ENCODE measurements around the gene CCDC97.
A peak's percentile ranks its signal among the peaks of the same experiment; 100 is the strongest.

The CCDC97 gene

DNA sequence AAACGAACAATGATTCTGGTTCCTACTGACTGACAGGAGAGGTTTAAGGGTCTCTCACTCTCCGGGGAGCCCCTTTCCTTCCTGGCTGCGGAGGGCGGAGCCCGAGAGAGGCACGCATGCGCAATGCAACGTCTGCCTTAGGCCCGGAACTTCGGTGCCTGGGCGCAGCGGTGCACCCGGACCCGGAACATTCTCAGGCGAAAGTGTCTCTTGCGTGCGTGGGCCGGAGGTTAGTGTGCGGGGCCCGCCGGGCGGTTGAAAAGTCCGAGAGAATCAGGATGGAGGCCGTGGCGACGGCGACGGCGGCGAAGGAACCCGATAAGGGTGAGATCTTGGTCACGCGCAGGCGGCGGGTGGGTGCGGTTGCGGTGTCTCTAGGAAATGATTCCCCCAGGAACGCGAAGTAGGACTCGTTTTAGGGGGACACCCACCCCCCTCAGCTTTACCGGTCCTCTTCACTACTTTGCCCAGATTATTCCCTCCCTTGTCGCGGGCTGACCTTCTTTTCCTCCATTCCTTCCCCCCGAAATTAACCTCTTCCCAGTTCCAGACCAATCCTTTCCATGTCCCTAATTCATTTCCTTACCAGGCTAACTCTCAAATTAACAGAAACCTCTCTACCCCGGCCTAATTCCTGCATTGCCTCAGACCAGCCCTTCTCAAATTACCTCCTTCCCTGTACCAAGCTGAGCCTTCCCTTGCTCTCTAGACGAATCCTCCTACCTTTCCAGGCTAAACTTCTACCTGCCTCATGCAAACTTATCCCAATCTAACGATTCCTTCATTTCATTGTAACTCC, at the start of gene CCDC97:
Gene CCDC97, plus strand, starts transcription at position 140 of the 799 bp plus-strand sequence. Its CDS starts 139 bp downstream, at position 279.
- TF ChIP-seq, protein P1, sequence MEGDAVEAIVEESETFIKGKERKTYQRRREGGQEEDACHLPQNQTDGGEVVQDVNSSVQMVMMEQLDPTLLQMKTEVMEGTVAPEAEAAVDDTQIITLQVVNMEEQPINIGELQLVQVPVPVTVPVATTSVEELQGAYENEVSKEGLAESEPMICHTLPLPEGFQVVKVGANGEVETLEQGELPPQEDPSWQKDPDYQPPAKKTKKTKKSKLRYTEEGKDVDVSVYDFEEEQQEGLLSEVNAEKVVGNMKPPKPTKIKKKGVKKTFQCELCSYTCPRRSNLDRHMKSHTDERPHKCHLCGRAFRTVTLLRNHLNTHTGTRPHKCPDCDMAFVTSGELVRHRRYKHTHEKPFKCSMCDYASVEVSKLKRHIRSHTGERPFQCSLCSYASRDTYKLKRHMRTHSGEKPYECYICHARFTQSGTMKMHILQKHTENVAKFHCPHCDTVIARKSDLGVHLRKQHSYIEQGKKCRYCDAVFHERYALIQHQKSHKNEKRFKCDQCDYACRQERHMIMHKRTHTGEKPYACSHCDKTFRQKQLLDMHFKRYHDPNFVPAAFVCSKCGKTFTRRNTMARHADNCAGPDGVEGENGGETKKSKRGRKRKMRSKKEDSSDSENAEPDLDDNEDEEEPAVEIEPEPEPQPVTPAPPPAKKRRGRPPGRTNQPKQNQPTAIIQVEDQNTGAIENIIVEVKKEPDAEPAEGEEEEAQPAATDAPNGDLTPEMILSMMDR (IDR thresholded peaks at IDR 0.05): no peak
- H3K27ac Mint-ChIP-seq: peak within 1 kb of the TSS; percentile 95
- peaks cover 6% of the 10 kb centered on the region for H3K27me3 Mint-ChIP-seq (ENCODE audit: low read depth, poor library complexity)
- no peaks in the 10 kb centered on the region for H3K9me3 Mint-ChIP-seq
- H3K4me1 Mint-ChIP-seq: peaks cover 46% of the 10 kb centered on the region
- peak within 1 kb of the TSS; percentile 94 for H3K4me3 Mint-ChIP-seq
- DNase-seq: peak; percentile 91
- peaks cover 42% of the 10 kb centered on the region for H3K36me3 Mint-ChIP-seq (ENCODE audit: low read depth)

DNA sequence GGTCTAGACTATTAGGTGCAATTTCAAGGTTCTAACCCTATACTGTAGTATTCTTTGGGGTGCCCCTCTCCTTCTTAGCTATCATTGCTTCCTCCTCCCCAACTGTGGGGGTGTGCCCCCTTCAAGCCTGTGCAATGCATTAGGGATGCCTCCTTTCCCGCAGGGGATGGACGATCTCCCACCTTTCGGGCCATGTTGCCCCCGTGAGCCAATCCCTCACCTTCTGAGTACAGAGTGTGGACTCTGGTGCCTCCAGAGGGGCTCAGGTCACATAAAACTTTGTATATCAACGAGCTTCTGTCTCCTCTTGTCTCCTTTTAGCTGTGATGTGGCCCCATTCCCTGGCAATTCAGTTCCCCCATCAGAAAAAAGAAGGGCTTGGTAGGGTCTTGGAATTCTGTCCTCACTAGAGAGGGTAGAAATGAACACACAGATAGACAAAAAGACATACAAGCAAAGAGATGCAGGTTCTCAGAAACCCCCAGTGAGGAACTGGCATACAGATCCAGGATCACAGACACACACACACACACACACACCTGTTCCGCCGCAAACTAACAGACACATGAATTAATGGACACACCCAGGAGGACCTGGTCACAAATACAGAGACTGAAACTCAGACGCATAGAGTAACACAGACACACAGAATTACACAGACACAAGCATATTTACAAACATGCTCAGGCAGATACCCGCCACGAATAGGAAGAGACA, 48.3 kb upstream of the CCDC97 start:
- no peak for DNase-seq
- Mint-ChIP-seq H3K9me3 (no peaks in the 10 kb centered on the region), H3K4me1 (peaks cover 21% of the 10 kb centered on the region), H3K4me3 (peak overlapping the region; percentile 100), H3K36me3 (ENCODE audit: low read depth) (peaks cover 32% of the 10 kb centered on the region), H3K27me3 (ENCODE audit: low read depth, poor library complexity) (peaks cover 6% of the 10 kb centered on the region), H3K27ac (peak overlapping the region; percentile 100)
- TF ChIP-seq, protein P1 (IDR thresholded peaks at IDR 0.05): no peak

DNA sequence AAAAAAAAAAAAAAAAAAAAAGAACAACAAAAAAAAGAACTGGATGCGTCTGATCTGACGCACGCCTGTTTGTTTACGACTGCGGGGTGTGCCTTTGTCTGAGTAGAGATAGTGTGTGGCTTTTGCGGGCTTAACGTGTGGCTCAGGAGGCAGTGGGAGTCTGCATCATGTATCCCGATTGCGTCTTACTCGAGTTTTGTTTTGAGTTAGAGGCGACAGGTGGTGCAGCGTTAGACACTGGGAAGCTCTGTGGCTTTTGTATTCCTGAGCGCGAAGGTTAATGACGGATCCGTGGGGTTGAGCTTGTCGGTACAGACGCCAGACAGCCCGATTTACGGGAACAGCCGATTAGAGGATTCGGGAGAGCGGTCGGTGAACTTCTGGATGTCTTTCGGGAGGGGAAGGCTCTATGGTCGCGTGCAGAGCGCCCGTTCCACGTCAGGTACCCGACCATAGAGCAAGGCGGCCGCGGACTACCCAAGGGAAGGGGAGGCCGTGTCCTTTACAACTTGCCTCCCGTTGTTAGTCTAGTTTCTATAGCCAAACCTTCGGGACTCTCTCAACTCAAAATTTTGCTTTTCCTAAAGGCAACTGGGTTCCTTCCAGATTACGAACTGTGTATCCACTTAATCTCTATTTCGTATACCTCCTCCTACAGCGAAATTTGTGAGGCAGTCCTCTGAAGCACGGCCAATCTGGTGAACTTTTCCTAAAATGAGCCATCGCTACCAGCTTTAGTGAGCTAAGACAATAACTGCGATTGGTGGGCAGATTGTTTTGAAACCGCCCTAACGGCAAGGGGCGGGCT, 46.7 kb upstream of the CCDC97 start:
- TF ChIP-seq, protein P1 (IDR thresholded peaks at IDR 0.05): no peak
- Mint-ChIP-seq H3K9me3 (no peaks in the 10 kb centered on the region), H3K36me3 (ENCODE audit: low read depth) (peaks cover 32% of the 10 kb centered on the region)

DNA sequence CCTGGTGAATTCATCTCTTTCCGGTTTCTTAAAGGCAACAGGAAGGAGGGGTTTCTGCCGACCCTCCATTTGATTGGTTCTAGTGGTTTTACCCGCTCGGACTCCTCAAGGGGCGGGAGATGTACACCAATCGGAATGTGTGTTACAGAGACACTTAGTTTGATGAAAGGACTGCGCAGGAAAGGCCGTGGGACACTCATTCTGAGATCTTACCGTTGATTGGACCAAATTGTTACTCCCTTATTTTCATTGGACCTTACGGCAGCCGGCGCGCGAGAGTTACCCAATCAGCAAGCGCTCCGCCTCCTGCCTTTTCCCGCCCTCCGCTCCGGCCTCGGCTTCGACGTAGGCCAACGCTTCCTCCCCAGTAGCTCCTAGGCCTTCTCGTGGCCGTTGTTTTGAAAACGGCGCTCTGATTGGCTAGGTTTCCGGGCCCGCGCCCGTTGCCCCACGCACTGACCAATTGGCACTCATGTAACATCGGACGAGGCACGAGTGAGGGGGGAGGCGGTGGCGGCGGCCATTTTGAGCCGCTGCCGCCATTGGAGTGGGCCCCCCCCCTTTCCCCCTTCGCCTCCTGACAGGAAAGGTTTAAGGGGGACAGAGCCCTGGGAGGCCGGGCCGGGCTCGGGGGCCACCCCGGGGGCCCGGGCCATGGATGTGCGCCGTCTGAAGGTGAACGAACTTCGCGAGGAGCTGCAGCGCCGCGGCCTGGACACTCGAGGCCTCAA, 46.0 kb upstream of the CCDC97 start, which contains the start of gene HNRNPUL1:
Gene HNRNPUL1, plus strand, starts transcription at position 523 of the 731 bp plus-strand sequence. Its CDS starts 132 bp downstream, at position 655.
- TF ChIP-seq, protein P1 (IDR thresholded peaks at IDR 0.05): no peak
- peak within 1 kb of the TSS; percentile 100 for H3K4me3 Mint-ChIP-seq
- H3K27me3 Mint-ChIP-seq (ENCODE audit: low read depth, poor library complexity): peaks cover 6% of the 10 kb centered on the region
- H3K9me3 Mint-ChIP-seq: no peaks in the 10 kb centered on the region
- H3K4me1 Mint-ChIP-seq: peaks cover 35% of the 10 kb centered on the region
- DNase-seq: peak; percentile 99
- H3K36me3 Mint-ChIP-seq (ENCODE audit: low read depth): peaks cover 31% of the 10 kb centered on the region
- peak within 1 kb of the TSS; percentile 100 for H3K27ac Mint-ChIP-seq

More for the DNA sequence above, 46.7 kb upstream of the CCDC97 start:
- H3K27ac Mint-ChIP-seq: peak overlapping the region; percentile 100
- H3K4me3 Mint-ChIP-seq: peak overlapping the region; percentile 100
- DNase-seq: peak; percentile 61
- peaks cover 35% of the 10 kb centered on the region for H3K4me1 Mint-ChIP-seq
- H3K27me3 Mint-ChIP-seq (ENCODE audit: low read depth, poor library complexity): peaks cover 6% of the 10 kb centered on the region
